H1 (cell line): ENCODE data around the gene CFAP74. TPM values are rescaled to one million over a fixed set of nuclear protein-coding genes. Genes with fewer than 3 reads are reported as not detected.

ENCODE experiments used
- CTCF ChIA-PET: fragments of 300-600 bp; sonication (Branson Sonifier 250); formaldehyde crosslinking; loops from one replicate; lab custom pipeline; 2021; ENCODE audit not compliant: partially characterized antibody; lab: Charles Lee
- POLR2A ChIA-PET: fragments of 300-600 bp; sonication (Branson Sonifier 250); formaldehyde crosslinking; loops from one replicate; lab custom pipeline; 2021; ENCODE audit warnings: inconsistent platforms; ENCODE audit not compliant: partially characterized antibody; lab: Charles Lee
- DNase-seq, 2 experiments: peaks; one replicate each; pipeline versions ENCODE4 v3.0.0 to v3.0.0-alpha.2; 2010 to 2022; ENCODE audit warnings: low spot score in 2 of 2, low read depth in 1 of 2, mixed read lengths in 1 of 2
- FAIRE-seq: peaks from 2 replicates; lab custom pipeline; 2011; peaks lifted over from hg19 to GRCh38; lab: Jason Lieb, UNC
- H2AFZ ChIP-seq: 2 replicates; pipeline ENCODE4 v1.8.1; 2012; ENCODE audit warnings: low read length, inconsistent platforms
- H2AK5ac ChIP-seq: 2 replicates; pipeline ENCODE4 v1.6.1; 2013; ENCODE audit warnings: low read depth, low read length
- H2BK120ac ChIP-seq: replicated peaks from 2 replicates; pipeline ENCODE3; 2013; ENCODE audit warnings: low read depth, low read length, inconsistent platforms
- H2BK12ac ChIP-seq: 2 replicates; pipeline ENCODE4 v1.6.1; 2013; ENCODE audit warnings: low read depth, low read length
- H2BK15ac ChIP-seq: 2 replicates; pipeline ENCODE4 v1.6.1; 2013; ENCODE audit warnings: low read length
- H2BK20ac ChIP-seq: 2 replicates; pipeline ENCODE4 v1.6.1; 2013; ENCODE audit warnings: low read length
- H2BK5ac ChIP-seq: 2 replicates; pipeline ENCODE4 v1.6.1; 2013; ENCODE audit warnings: low read depth, low read length
- H3K14ac ChIP-seq: 2 replicates; pipeline ENCODE4 v1.6.1; 2013; ENCODE audit warnings: inconsistent platforms; ENCODE audit not compliant: insufficient read length
- H3K18ac ChIP-seq: 2 replicates; pipeline ENCODE4 v1.6.1; 2013; ENCODE audit warnings: low read length; ENCODE audit errors: extremely low read depth
- H3K23ac ChIP-seq: 2 replicates; pipeline ENCODE4 v1.6.1; 2013; ENCODE audit warnings: inconsistent platforms; ENCODE audit not compliant: insufficient read length
- H3K23me2 ChIP-seq: 2 replicates; pipeline ENCODE4 v1.6.1; 2013; ENCODE audit warnings: low read depth, low read length
- H3K27ac ChIP-seq: 2 replicates; pipeline ENCODE4 v1.6.1; 2011; ENCODE audit warnings: low read depth, low read length, inconsistent platforms
- H3K27me3 ChIP-seq, 4 experiments: replicated peaks in 1 of 4; 1 replicate in 1 of 4; 2 replicates in 3 of 4; pipeline versions ENCODE4 v1.6.1 to v1.8.1; 2011 to 2013; ENCODE audit warnings: low read length in 3 of 4, mild to moderate bottlenecking in 3 of 4, inconsistent platforms in 2 of 4, mixed read lengths in 2 of 4, moderate library complexity in 1 of 4; ENCODE audit not compliant: control insufficient read depth in 3 of 4, insufficient read depth in 3 of 4; ENCODE audit errors: extremely low read depth in 1 of 4
- H3K36me3 ChIP-seq, 4 experiments: 2 replicates each; pipeline versions ENCODE4 v1.6.1 to v1.8.1; 2011 to 2013; ENCODE audit warnings: mild to moderate bottlenecking in 4 of 4, low read length in 3 of 4, moderate library complexity in 2 of 4, control low read depth in 1 of 4, inconsistent platforms in 1 of 4; ENCODE audit not compliant: insufficient read depth in 4 of 4, control insufficient read depth in 2 of 4
- H3K4ac ChIP-seq: replicated peaks from 2 replicates; pipeline ENCODE3; 2013; ENCODE audit warnings: low read length, low read depth, mixed read lengths, inconsistent platforms; ENCODE audit not compliant: insufficient read length
- H3K4me1 ChIP-seq, 4 experiments: replicated peaks in 1 of 4; 1 replicate in 1 of 4; 2 replicates in 3 of 4; pipeline versions ENCODE4 v1.6.1 to v1.8.1; 2011 to 2013; ENCODE audit warnings: low read length in 3 of 4, inconsistent platforms in 2 of 4, mixed read lengths in 1 of 4; ENCODE audit not compliant: insufficient read depth in 4 of 4, control insufficient read depth in 3 of 4
- H3K4me2 ChIP-seq, 2 experiments: 2 replicates each; pipeline versions ENCODE4 v1.6.1 to v1.8.1; 2011 to 2013; ENCODE audit warnings: low read depth in 2 of 2, low read length in 2 of 2, control low read depth in 1 of 2, inconsistent platforms in 1 of 2, mild to moderate bottlenecking in 1 of 2; ENCODE audit not compliant: insufficient read depth in 1 of 2
- H3K4me3 ChIP-seq, 4 experiments: fragments of 200-600, 300-600 bp in 1 of 4; sonication (generic), shearing (Covaris generic), sonication (Bioruptor Twin) in 1 of 4; 2 replicates each; pipeline versions ENCODE4 v1.5.1 to v1.8.1; 2011 to 2016; ENCODE audit warnings: low read length in 4 of 4, low read depth in 3 of 4, control low read depth in 2 of 4, inconsistent platforms in 2 of 4, mild to moderate bottlenecking in 2 of 4, mixed read lengths in 1 of 4, moderate library complexity in 1 of 4; ENCODE audit not compliant: insufficient read depth in 2 of 4; ENCODE audit errors: extremely low read depth in 1 of 4
- H3K56ac ChIP-seq: replicated peaks from 2 replicates; pipeline ENCODE3; 2013; ENCODE audit warnings: low read depth, mild to moderate bottlenecking, mixed read lengths, low read length, inconsistent platforms; ENCODE audit not compliant: insufficient read length
- H3K79me1 ChIP-seq: 2 replicates; pipeline ENCODE4 v1.6.1; 2013; ENCODE audit warnings: low read depth, low read length, control low read depth
- H3K79me2 ChIP-seq, 2 experiments: 2 replicates each; pipeline versions ENCODE4 v1.6.1 to v1.8.1; 2012 to 2013; ENCODE audit warnings: low read length in 2 of 2, mild to moderate bottlenecking in 2 of 2, inconsistent platforms in 1 of 2; ENCODE audit not compliant: insufficient read depth in 2 of 2, control insufficient read depth in 1 of 2
- H3K9ac ChIP-seq, 4 experiments: replicated peaks in 1 of 4; 1 replicate in 1 of 4; 2 replicates in 3 of 4; pipeline versions ENCODE4 v1.6.1 to v1.8.1; 2011 to 2013; ENCODE audit warnings: low read depth in 3 of 4, low read length in 3 of 4, control low read depth in 2 of 4, mild to moderate bottlenecking in 2 of 4, moderate library complexity in 2 of 4, inconsistent platforms in 1 of 4; ENCODE audit errors: extremely low read depth in 1 of 4
- H3K9me3 ChIP-seq, 2 experiments: 2 replicates each; pipeline versions ENCODE4 v1.6.1 to v1.8.1; 2012 to 2013; ENCODE audit warnings: mild to moderate bottlenecking in 2 of 2, moderate library complexity in 2 of 2, control low read depth in 1 of 2, inconsistent platforms in 1 of 2, low read depth in 1 of 2, low read length in 1 of 2, mixed read lengths in 1 of 2; ENCODE audit not compliant: insufficient read depth in 2 of 2
- H4K20me1 ChIP-seq, 2 experiments: replicated peaks in 1 of 2; 2 replicates each; pipeline versions ENCODE3 to v1.8.1; 2011 to 2013; ENCODE audit warnings: inconsistent platforms in 2 of 2, low read length in 2 of 2, mild to moderate bottlenecking in 1 of 2; ENCODE audit not compliant: insufficient read depth in 2 of 2, control insufficient read depth in 1 of 2
- H4K5ac ChIP-seq: 2 replicates; pipeline ENCODE4 v1.6.1; 2013; ENCODE audit warnings: low read length, low read depth, mixed read lengths, inconsistent platforms; ENCODE audit not compliant: insufficient read length
- H4K8ac ChIP-seq: 2 replicates; pipeline ENCODE4 v1.8.0; 2013; ENCODE audit warnings: mild to moderate bottlenecking, moderate library complexity, low read length, inconsistent platforms; ENCODE audit not compliant: insufficient read depth; ENCODE audit errors: extremely low read depth
- H4K91ac ChIP-seq: replicated peaks from 2 replicates; pipeline ENCODE3; 2013; ENCODE audit warnings: low read length, mixed read lengths, inconsistent platforms; ENCODE audit not compliant: insufficient read length
- BRCA1 ChIP-seq: IDR thresholded peaks from 2 replicates; pipeline ENCODE4 v1.6.1; 2012; ENCODE audit warnings: low read depth, low read length, improper control_type of control experiment
- MAFK ChIP-seq: IDR thresholded peaks from 2 replicates; pipeline ENCODE4 v1.6.1; 2012; ENCODE audit warnings: low read depth, mild to moderate bottlenecking, improper control_type of control experiment, low read length
- WGBS, 2 experiments: shearing (Covaris generic) in 1 of 2; methylation state at CpG; one replicate each; pipeline versions ENCODE4 v1.1.6 to v1.1.7; 2013 to 2015; ENCODE audit warnings: low lambda C conversion rate in 2 of 2, mixed read lengths in 2 of 2, inconsistent platforms in 1 of 2, low coverage in 1 of 2, missing lambda C conversion rate in 1 of 2; ENCODE audit not compliant: insufficient replicate concordance in 2 of 2, insufficient coverage in 1 of 2, insufficient read length in 1 of 2; ENCODE audit errors: extremely low coverage in 1 of 2, missing lambda C conversion rate in 1 of 2; 5-methylcytosine and 5-hydroxymethylcytosine counted together
- polyA plus RNA-seq, 7 experiments: library from polyadenylated mRNA; depleted of rRNA in 3 of 7; stranded (reverse) in 5 of 7; unstranded in 2 of 7; fragments of >200 nt in 5 of 7; fragments of 200-250 nt in 2 of 7; gene quantifications; 1 replicate in 5 of 7; 2 replicates in 1 of 7; 4 replicates in 1 of 7; pipeline versions ENCODE4 v1.2.1 to v1.2.3, GENCODE V29; 2011 to 2013; ENCODE audit warnings: missing spikeins in 2 of 7, mixed read lengths in 2 of 7
- total RNA-seq: library from RNA; stranded (reverse); fragmentation: NEBNext Ultra II Directional; extraction: Animal tissue kit (Norgen Biotek cat#: 25700); gene quantifications from 2 replicates; pipeline ENCODE4 v1.2.1, GENCODE V29; 2021

CFAP74 gene
- total and polyA plus RNA-seq, 2 of the 8 experiments (the other 6 are each of a cell fraction or from before 2014, with no cell fraction given), result 0.09 to 0.20 TPM

- no peak overlapping the region for H2BK20ac ChIP-seq
- TF ChIP-seq MAFK (no peak), BRCA1 (no peak)
- H3K4ac ChIP-seq, result no peak overlapping the region
- H4K20me1 ChIP-seq, result peaks cover 29 to 47% of the 10 kb centered on the region in 2 experiments
- no peak overlapping the region for H3K23ac ChIP-seq
- H3K79me1 ChIP-seq, result peaks cover 11% of the 10 kb centered on the region
- H4K91ac ChIP-seq, result no peak overlapping the region
- H4K5ac ChIP-seq, result no peak overlapping the region
- ChIA-PET POLR2A (interaction anchor here (4.1 to 5.2 kb wide), 2 partner anchors 14 to 15 kb away, joined by 20 to 32 read pairs; no protein-coding TSS in a partner anchor), CTCF (interaction anchor here (0.6 to 4.0 kb wide), 7 partner anchors 9 to 96 kb away, joined by 3 to 26 read pairs (median 4); no protein-coding TSS in a partner anchor)
- no peak overlapping the region for H3K4me3 ChIP-seq
- peak overlapping the region; percentile 4; the same call in 1 of the 2 replicates for H2BK5ac ChIP-seq
- H3K23me2 ChIP-seq, result no peaks in the 10 kb centered on the region
- 0 out of 2 replicates have a peak overlapping the region, but pooled peaks have one; percentile 32 for H3K27ac ChIP-seq
- no peak overlapping the region for H3K14ac ChIP-seq
- no peak for FAIRE-seq
- H4K8ac ChIP-seq, result no peak overlapping the region
- H3K9me3 ChIP-seq, result peaks cover 0 to 4% of the 10 kb centered on the region in 2 experiments; a peak in 1 of 4 replicates
- H2BK12ac ChIP-seq, result no peak overlapping the region
- H3K4me1 ChIP-seq, result no peaks in the 10 kb centered on the region; a peak in 1 of 7 replicates
- WGBS, 2 experiments, result 82% methylated on average over 2 of the region's 2 CpGs; no CpG with 5 or more reads in 1 of the 2 experiments
- no peak overlapping the region for H3K18ac ChIP-seq
- H2AK5ac ChIP-seq, result no peak overlapping the region
- peaks cover 8 to 30% (median 19%) of the 10 kb centered on the region in 4 experiments; a peak in 7 of 8 replicates for H3K36me3 ChIP-seq
- no peaks in the 10 kb centered on the region for H3K27me3 ChIP-seq
- H2BK15ac ChIP-seq, result no peak overlapping the region
- H2AFZ ChIP-seq, result no peak overlapping the region
- no peak overlapping the region for H3K4me2 ChIP-seq
- DNase-seq, result no peak
- H3K79me2 ChIP-seq, result peaks cover 77 to 98% of the 10 kb centered on the region in 2 experiments
- no peak overlapping the region for H2BK120ac ChIP-seq
- H3K9ac ChIP-seq, result no peak overlapping the region
- no peak overlapping the region for H3K56ac ChIP-seq
These were observed 130.4 kb downstream of the CFAP74 start for GRCh38 chr1:1873186-1873585.
